Hepatic stellate cell (primary cell): ENCODE results near the gene KCNN3.

Source experiments
- DNase-seq: peaks from one replicate; pipeline ENCODE4 v3.0.0; 2011; ENCODE audit warnings: low spot score

Gene KCNN3

GRCh38 chr1:154879038-154879421 lies 8.9 kb upstream of the KCNN3 start:
- DNase-seq = no peak

GRCh38 chr1:154878371-154879037 lies 8.4 kb upstream of the KCNN3 start:
- peak; percentile 81 for DNase-seq

- DNase-seq = no peak
Measured at GRCh38 chr1:154877370-154877974, 7.4 kb upstream of the KCNN3 start.

- DNase-seq = no peak
Measured at GRCh38 chr1:154876842-154877369, 6.8 kb upstream of the KCNN3 start.

- no peak for DNase-seq
Measured at GRCh38 chr1:154874465-154874864, 4.4 kb upstream of the KCNN3 start.

GRCh38 chr1:154873321-154873950 lies 3.4 kb upstream of the KCNN3 start:
- DNase-seq = no peak

- DNase-seq = no peak
Measured at GRCh38 chr1:154871374-154871773, 1.3 kb upstream of the KCNN3 start.

- no peak for DNase-seq
Measured at GRCh38 chr1:154870734-154871133, 653 bp upstream of the KCNN3 start.

- DNase-seq = no peak
Measured at GRCh38 chr1:154869351-154870114, 548 bp downstream of the KCNN3 start.

- DNase-seq = no peak
Measured at GRCh38 chr1:154867841-154868605, 2.1 kb downstream of the KCNN3 start.

- DNase-seq = peak; percentile 80
Measured at GRCh38 chr1:154867064-154867825, 2.8 kb downstream of the KCNN3 start.

- no peak for DNase-seq
Measured at GRCh38 chr1:154866257-154867063, 3.6 kb downstream of the KCNN3 start.

GRCh38 chr1:154865442-154866256 lies 4.4 kb downstream of the KCNN3 start:
- DNase-seq = no peak

GRCh38 chr1:154864189-154864975 lies 5.7 kb downstream of the KCNN3 start:
- DNase-seq = no peak

GRCh38 chr1:154863315-154864174 lies 6.5 kb downstream of the KCNN3 start:
- DNase-seq = peak; percentile 42

GRCh38 chr1:154862907-154863306 lies 7.2 kb downstream of the KCNN3 start:
- no peak for DNase-seq

GRCh38 chr1:154861607-154862094 lies 8.4 kb downstream of the KCNN3 start:
- no peak for DNase-seq
